GM21529 (cell line): ENCODE measurements around the gene GRM1.
A peak's percentile ranks its signal among the peaks of the same experiment; 100 is the strongest.

ENCODE experiments used
- ATAC-seq: cut with Tn5 transposase; IDR thresholded peaks from one replicate; pipeline ENCODE4 v1.9.1; 2021; ENCODE audit not compliant: unreplicated experiment

The GRM1 gene

DNA sequence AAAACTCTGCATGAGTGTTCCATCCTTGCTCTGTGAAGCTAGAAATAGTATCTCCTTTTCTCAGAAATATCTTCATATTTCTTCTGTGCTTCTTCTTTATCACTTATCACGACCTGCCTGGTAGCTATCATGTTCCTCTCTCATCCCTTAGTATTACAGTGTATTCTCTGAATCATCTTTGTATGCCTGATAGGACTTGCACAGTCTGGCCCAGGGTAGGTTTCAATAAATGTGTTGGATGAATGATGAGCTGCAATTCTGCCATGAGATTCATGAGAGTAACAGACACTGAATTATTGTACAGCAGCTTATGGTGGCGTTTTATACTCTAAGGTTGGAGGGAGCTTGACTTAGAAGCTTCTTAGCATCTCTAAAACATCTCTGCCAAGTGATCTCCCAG, 66.6 kb downstream of the GRM1 start:
- ATAC-seq = no peak

DNA sequence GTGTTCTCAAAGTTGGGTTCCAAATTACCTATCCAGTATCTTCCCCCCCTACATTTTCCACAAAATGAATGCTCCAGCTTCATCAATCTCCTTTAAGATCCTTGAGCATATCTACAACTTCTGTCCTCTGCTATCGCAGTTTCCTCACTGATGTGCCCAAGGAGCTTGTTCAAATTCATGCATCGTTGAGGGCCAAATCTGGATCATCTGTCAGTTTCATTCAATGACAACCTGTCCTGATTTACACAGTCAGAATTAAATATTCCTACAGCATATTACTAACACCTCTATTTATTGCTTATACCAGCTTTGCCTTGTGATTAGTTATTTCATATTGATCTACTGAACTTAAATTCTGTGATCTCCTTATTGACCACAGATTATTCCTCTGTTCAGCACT, 68.7 kb downstream of the GRM1 start:
- ATAC-seq = no peak

GRCh38 chr6:146100776-146101175, 71.9 kb downstream of the GRM1 start:
- ATAC-seq = no peak

- no peak for ATAC-seq
Measured at GRCh38 chr6:146103416-146104072, 74.7 kb downstream of the GRM1 start.

- ATAC-seq = no peak
Measured at GRCh38 chr6:146106532-146106931, 77.7 kb downstream of the GRM1 start.

- ATAC-seq = no peak
Measured at GRCh38 chr6:146110990-146111389, 82.1 kb downstream of the GRM1 start.

DNA sequence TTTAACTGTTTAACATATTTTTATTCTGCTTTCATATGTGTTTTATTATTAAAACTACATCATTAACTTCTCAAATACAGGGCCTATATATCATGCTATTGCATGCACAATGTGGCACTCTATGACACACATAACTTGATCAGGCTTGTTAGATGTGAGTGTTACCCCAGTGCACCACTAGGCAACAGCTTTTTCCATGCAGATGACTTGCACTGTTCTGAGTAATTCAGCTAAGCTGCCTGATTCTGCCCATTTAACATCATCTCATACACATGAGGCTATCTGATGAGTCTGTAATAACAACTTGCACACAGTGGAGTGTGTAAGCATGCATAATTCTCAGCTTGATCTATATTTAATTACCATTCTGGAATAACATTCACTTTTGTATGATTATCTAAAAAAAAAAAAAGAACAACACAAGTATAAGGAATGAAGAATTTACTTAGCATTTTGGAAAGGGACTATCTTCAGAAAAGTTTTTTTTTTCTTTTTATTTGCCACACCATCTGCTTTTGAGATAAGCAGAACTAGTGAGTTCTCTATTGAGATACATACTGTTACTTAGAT, 83.1 kb downstream of the GRM1 start:
- ATAC-seq = no peak

- no peak for ATAC-seq
Measured at GRCh38 chr6:146113084-146113623, 84.3 kb downstream of the GRM1 start.

DNA sequence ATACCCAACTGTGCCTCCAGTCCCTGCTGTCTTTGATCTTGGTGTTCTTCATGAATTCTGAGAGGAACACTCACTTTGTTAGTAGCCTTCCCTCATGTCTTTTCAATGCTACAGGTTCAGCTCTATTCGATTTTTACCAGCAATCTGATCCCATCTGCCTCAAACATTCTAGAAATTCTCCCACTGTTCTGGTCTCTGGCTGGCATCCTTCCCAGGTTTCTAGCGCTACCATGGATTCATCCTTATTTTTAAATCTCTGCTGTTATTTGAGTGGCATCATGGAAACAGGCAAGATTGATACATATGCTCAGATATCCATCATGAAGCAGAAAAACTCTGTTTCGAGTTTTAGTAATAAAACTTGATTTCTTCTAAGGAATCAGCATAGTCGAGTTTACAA, 94.8 kb downstream of the GRM1 start:
- ATAC-seq = no peak

GRCh38 chr6:146127447-146128215, 98.8 kb downstream of the GRM1 start:
- no peak for ATAC-seq

GRCh38 chr6:146133866-146134265, 105.0 kb downstream of the GRM1 start:
- no peak for ATAC-seq

DNA sequence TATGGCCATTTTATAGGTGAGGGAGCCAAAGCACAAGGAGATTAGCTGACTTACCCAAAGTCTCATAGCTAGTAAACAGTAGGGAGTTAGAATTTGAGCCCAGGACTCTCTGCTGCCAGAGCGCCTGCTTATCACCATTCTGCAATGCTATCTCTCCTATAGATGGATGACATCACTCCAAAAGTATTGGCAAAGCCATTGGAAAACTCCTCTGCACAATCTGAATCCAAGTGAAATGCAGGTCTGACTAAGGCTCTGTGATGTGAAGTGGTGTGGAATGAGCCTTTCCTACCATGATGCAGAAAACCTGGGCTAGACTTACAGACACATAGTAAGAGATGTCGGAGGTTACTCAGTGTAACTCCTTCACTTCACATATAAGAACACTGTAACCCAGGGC, 106.3 kb downstream of the GRM1 start:
- ATAC-seq = no peak

GRCh38 chr6:146146836-146147235, 118.0 kb downstream of the GRM1 start:
- ATAC-seq = no peak

- ATAC-seq = no peak
Measured at GRCh38 chr6:146149770-146150169, 120.9 kb downstream of the GRM1 start.

DNA sequence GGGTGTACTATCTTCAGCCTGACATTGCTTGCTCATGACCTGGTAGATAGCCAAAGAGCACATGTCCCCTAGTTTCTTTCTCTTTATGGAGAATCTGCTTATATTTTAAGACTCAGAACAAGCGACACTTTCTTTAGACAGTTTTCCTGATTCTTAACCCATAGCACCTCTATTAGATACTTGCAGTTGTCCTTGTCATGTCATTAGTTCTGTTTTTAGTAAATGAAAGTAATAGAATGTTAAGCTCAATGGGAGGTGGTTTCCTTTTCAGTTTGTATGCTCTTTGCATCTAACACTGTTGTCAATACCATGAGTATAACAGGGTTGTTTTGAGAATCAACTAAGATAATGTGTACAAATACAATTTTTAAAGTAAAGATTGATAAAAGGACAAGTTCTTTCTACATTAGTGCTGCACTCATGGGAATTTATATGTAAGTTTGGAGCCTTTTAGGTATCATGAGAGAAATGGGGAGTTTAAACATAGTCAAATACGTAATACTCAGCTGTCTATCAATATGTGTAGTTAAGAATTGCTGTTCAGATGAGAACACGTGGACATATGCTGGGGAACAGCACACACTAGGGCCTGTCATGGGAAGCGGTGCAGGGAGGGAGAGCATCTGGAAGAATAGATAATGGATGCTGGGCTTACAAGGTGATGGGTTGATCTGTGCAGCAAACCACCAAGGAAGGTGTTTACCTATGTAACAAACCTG, 124.3 kb downstream of the GRM1 start:
- peak; percentile 98 for ATAC-seq

DNA sequence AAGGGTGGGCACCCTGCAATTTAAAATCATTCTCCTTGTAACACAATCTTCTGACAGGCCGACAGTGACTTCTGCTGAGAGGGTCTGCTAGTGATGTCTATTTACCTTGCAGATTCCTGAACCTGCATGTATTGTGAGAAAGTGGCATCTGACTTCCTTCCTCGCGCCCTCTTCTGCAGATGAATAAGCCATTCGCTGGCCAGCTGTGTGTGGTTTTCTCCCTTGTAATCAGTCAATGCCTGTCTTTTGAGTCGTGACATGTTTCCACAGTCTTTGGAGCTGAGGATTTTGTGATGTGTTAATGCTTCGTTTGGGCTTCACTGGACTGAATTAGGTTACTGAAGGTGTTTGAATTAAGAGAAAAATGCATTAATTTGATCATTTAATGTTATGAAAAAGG, 125.3 kb downstream of the GRM1 start:
- ATAC-seq = peak; percentile 32

- no peak for ATAC-seq
Measured at GRCh38 chr6:146161664-146162063, 132.8 kb downstream of the GRM1 start.

DNA sequence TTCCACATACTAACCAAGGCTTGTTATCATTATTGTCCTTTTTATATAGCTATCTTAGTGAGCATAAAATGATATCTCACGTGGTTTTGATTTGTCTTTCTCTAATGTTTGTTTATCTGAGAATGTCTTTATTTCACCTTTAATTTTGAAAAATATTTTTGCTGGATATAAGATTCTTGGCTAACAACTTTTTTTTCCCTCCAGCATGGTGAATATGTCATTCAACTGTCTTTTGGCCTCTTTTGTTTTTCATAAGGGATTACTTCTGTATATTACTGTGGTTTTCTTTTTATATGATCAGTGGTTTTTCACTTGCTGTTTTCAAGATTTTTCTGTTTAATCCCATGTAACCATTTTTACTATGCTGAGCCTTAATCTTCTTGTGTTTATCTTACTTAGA, 141.0 kb downstream of the GRM1 start:
- ATAC-seq = no peak

DNA sequence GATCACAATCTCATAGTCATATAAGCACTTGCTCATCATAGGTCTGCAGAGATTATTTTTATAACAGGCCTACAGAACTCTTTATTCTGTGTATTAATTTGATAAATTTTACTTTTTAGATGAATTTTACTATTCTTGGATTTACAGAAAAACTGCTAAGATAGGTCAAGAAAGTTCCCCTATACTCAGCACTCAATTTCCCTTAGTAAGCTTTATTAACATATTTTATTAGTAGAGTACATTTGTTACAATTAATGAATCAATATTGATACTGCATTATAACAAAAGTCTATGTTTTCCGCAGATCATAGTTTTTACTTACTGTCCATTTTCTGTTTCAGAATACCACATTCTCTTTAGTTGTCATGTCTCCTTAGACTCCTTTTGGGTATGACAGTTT, 148.9 kb downstream of the GRM1 start:
- no peak for ATAC-seq

- no peak for ATAC-seq
Measured at GRCh38 chr6:146183831-146184230, 155.0 kb downstream of the GRM1 start.

DNA sequence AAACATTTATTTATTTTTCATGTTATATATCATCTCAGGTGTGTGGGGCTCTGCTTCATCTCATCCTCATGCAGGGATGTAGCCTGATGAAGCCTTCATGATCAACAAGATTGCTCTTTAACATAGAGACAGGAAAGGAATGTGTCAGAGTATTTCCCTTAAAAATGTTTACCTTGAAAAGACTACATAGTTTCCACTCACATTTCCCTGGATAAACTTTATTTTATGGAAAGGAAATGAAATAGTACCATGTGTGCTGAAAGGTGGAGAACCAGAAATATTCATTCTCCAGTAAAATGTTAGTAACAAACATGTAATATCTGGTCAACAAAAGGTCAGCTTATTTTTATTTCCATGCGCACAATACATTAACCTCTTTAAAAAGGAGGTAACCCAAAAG, 155.8 kb downstream of the GRM1 start:
- ATAC-seq = no peak
